ENCODE measurements around the gene PAFAH1B1. TPM values are rescaled to one million over a fixed set of nuclear protein-coding genes. Genes with fewer than 3 reads are reported as not detected.

PAFAH1B1 gene
- total and polyA plus RNA-seq, 10 of the 15 experiments (the other 5 are each of a cell fraction or from before 2014, with no cell fraction given), result 28.9 to 107 (median 49.1) TPM

- H3K36me3 ChIP-seq (ENCODE audit: control insufficient read depth in 2 of 2, insufficient read depth in 2 of 2, low read length in 1 of 2), result no peaks in the 10 kb centered on the region
- BruUV-seq (replicated peaks), result no TSS peak
- H2AFZ ChIP-seq (ENCODE audit: control insufficient read depth, low read depth, low read length), result no peak overlapping the region
- H3K4me1 ChIP-seq (ENCODE audit: control insufficient read depth, insufficient read depth, low read length), result no peaks in the 10 kb centered on the region
- ChIA-PET RAD21 (ENCODE audit: unreplicated experiment) (no interaction called here), CTCF (interaction anchor here (1.4 kb wide), 1 partner anchor 41 kb away, joined by 3 read pairs; the partner anchor contains the start of gene PAFAH1B1), POLR2A (no interaction called here), SMC1A (ENCODE audit: uncharacterized antibody, unreplicated experiment) (no interaction called here)
- no peak overlapping the region for H3K27ac ChIP-seq (ENCODE audit: control insufficient read depth, insufficient read depth)
- DNase-seq (ENCODE audit: low read depth, low spot score) (no peak), FAIRE-seq (no peak), ATAC-seq (no peak)
- TF ChIP-seq, protein P1, sequence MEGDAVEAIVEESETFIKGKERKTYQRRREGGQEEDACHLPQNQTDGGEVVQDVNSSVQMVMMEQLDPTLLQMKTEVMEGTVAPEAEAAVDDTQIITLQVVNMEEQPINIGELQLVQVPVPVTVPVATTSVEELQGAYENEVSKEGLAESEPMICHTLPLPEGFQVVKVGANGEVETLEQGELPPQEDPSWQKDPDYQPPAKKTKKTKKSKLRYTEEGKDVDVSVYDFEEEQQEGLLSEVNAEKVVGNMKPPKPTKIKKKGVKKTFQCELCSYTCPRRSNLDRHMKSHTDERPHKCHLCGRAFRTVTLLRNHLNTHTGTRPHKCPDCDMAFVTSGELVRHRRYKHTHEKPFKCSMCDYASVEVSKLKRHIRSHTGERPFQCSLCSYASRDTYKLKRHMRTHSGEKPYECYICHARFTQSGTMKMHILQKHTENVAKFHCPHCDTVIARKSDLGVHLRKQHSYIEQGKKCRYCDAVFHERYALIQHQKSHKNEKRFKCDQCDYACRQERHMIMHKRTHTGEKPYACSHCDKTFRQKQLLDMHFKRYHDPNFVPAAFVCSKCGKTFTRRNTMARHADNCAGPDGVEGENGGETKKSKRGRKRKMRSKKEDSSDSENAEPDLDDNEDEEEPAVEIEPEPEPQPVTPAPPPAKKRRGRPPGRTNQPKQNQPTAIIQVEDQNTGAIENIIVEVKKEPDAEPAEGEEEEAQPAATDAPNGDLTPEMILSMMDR (IDR thresholded peaks at IDR 0.05 in 2 of 3, conservative IDR thresholded peaks at IDR 0.05 in 1 of 3; ENCODE audit: control insufficient read depth in 2 of 3, extremely low read depth in 1 of 3, insufficient read depth in 1 of 3, low read depth in 3 of 3, low read length in 3 of 3), result no peak
- no peak for TF ChIP-seq DPF2 (IDR thresholded peaks at IDR 0.05)
- TF ChIP-seq SMAD1 (IDR thresholded peaks at IDR 0.05; ENCODE audit: low read depth, partially characterized antibody), result no peak
- no peak for TF ChIP-seq SMAD5 (IDR thresholded peaks at IDR 0.05; ENCODE audit: low read depth)
- no peak for TF ChIP-seq NR2F1 (conservative IDR thresholded peaks at IDR 0.05)
- intact Hi-C loops (cut with micrococcal nuclease; ENCODE audit: unreplicated experiment), result no loop called here
- no peaks in the 10 kb centered on the region for H3K27me3 ChIP-seq (replicated peaks in 1 of 2; ENCODE audit: control insufficient read depth in 2 of 2, insufficient read depth in 2 of 2, low read length in 1 of 2)
- in situ Hi-C loops (cut with MboI), result no loop called here
- no peaks in the 10 kb centered on the region for H3K79me2 ChIP-seq (ENCODE audit: control insufficient read depth, insufficient read depth, low read length)
- no peaks in the 10 kb centered on the region for H4K20me1 ChIP-seq (ENCODE audit: control insufficient read depth, insufficient read depth)
- H3K4me2 ChIP-seq (ENCODE audit: control insufficient read depth, insufficient read depth), result no peak overlapping the region
- no peak overlapping the region for H3K9ac ChIP-seq (ENCODE audit: control insufficient read depth, insufficient read depth, low read length)
- no peak overlapping the region for H3K4me3 ChIP-seq
- H3K9me3 ChIP-seq (replicated peaks; ENCODE audit: control insufficient read depth, insufficient read depth, low read length), result no peaks in the 10 kb centered on the region
- 44% methylated on average over 9 of the region's 9 CpGs for WGBS (ENCODE audit: insufficient coverage, insufficient replicate concordance, low lambda C conversion rate, missing lambda C conversion rate)
These were observed 41.5 kb upstream of the PAFAH1B1 start for GRCh38 chr17:2551928-2552327.

GRCh38 chr17:2560658-2561057, 32.8 kb upstream of the PAFAH1B1 start:
- in situ Hi-C loops (cut with MboI), result no loop called here
- H3K79me2 ChIP-seq (ENCODE audit: control insufficient read depth, insufficient read depth, low read length), result no peaks in the 10 kb centered on the region
- H2AFZ ChIP-seq (ENCODE audit: control insufficient read depth, low read depth, low read length), result no peak overlapping the region
- ChIA-PET POLR2A (no interaction called here), RAD21 (ENCODE audit: unreplicated experiment) (no interaction called here), SMC1A (ENCODE audit: uncharacterized antibody, unreplicated experiment) (no interaction called here), CTCF (no interaction called here)
- no peak overlapping the region for H3K4me3 ChIP-seq
- intact Hi-C loops (cut with micrococcal nuclease; ENCODE audit: unreplicated experiment), result no loop called here
- no peak overlapping the region for H3K4me2 ChIP-seq (ENCODE audit: control insufficient read depth, insufficient read depth)
- BruUV-seq (replicated peaks), result no TSS peak
- H3K27ac ChIP-seq (ENCODE audit: control insufficient read depth, insufficient read depth), result no peak overlapping the region
- FAIRE-seq (no peak), DNase-seq (ENCODE audit: low read depth, low spot score) (no peak), ATAC-seq (no peak)
- no peaks in the 10 kb centered on the region for H4K20me1 ChIP-seq (ENCODE audit: control insufficient read depth, insufficient read depth)
- H3K4me1 ChIP-seq (ENCODE audit: control insufficient read depth, insufficient read depth, low read length), result no peaks in the 10 kb centered on the region
- H3K27me3 ChIP-seq (replicated peaks in 1 of 2; ENCODE audit: control insufficient read depth in 2 of 2, insufficient read depth in 2 of 2, low read length in 1 of 2), result no peaks in the 10 kb centered on the region
- H3K9me3 ChIP-seq (replicated peaks; ENCODE audit: control insufficient read depth, insufficient read depth, low read length), result no peaks in the 10 kb centered on the region; the same call in 2 of the 3 replicates
- H3K36me3 ChIP-seq (ENCODE audit: control insufficient read depth in 2 of 2, insufficient read depth in 2 of 2, low read length in 1 of 2), result no peaks in the 10 kb centered on the region
- 50% methylated on average over 5 of the region's 5 CpGs for WGBS (ENCODE audit: insufficient coverage, insufficient replicate concordance, low lambda C conversion rate, missing lambda C conversion rate)
- H3K9ac ChIP-seq (ENCODE audit: control insufficient read depth, insufficient read depth, low read length), result no peak overlapping the region
- TF ChIP-seq, protein P2, sequence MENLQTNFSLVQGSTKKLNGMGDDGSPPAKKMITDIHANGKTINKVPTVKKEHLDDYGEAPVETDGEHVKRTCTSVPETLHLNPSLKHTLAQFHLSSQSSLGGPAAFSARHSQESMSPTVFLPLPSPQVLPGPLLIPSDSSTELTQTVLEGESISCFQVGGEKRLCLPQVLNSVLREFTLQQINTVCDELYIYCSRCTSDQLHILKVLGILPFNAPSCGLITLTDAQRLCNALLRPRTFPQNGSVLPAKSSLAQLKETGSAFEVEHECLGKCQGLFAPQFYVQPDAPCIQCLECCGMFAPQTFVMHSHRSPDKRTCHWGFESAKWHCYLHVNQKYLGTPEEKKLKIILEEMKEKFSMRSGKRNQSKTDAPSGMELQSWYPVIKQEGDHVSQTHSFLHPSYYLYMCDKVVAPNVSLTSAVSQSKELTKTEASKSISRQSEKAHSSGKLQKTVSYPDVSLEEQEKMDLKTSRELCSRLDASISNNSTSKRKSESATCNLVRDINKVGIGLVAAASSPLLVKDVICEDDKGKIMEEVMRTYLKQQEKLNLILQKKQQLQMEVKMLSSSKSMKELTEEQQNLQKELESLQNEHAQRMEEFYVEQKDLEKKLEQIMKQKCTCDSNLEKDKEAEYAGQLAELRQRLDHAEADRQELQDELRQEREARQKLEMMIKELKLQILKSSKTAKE (IDR thresholded peaks at IDR 0.05; ENCODE audit: low read depth, poor library complexity, severe bottlenecking), result no peak
- no peak for TF ChIP-seq LARP7 (IDR thresholded peaks at IDR 0.05)
- no peak for TF ChIP-seq BMI1 (IDR thresholded peaks at IDR 0.05; ENCODE audit: borderline replicate concordance)
- no peak for TF ChIP-seq JUNB (IDR thresholded peaks at IDR 0.05)
- TF ChIP-seq SRF (IDR thresholded peaks at IDR 0.05; ENCODE audit: low read depth in 2 of 2, low read length in 2 of 2), result no peak
- no peak for TF ChIP-seq RELB (IDR thresholded peaks at IDR 0.05; ENCODE audit: low read depth)
- TF ChIP-seq BCL11A (IDR thresholded peaks at IDR 0.05; ENCODE audit: low read depth, low read length), result no peak
- no peak for TF ChIP-seq ZZZ3 (IDR thresholded peaks at IDR 0.05; ENCODE audit: control insufficient read depth, insufficient read length, low read depth)
- TF ChIP-seq GABPA (IDR thresholded peaks at IDR 0.05; ENCODE audit: low read depth), result no peak
